ENCODE data around the gene ACTN1. TPM values are rescaled to one million over a fixed set of nuclear protein-coding genes. Genes with fewer than 3 reads are reported as not detected.

ACTN1 gene
- total and polyA plus RNA-seq, 2 of the 8 experiments (the other 6 are each of a cell fraction or from before 2014, with no cell fraction given), result 236 to 262 TPM

- no peak for TF ChIP-seq CBX8 (IDR thresholded peaks at IDR 0.05; ENCODE audit: borderline replicate concordance, low read depth, low read length)
Measured at GRCh38 chr14:68932686-68933085, 46.4 kb downstream of the ACTN1 start (continued).

Measured in H1 (cell line).